Amniotic stem cell (primary cell): ENCODE results near the gene CTXND1.

Experiments
- DNase-seq: peaks from one replicate; lab custom pipeline; 2025; lab: John Stamatoyannopoulos, UW

CTXND1 gene

GRCh38 chr15:80210611-80211573 lies 41.1 kb downstream of the CTXND1 start:
- DNase-seq = no peak

GRCh38 chr15:80208758-80209734 lies 43.0 kb downstream of the CTXND1 start:
- DNase-seq = no peak

GRCh38 chr15:80207887-80208286 lies 44.1 kb downstream of the CTXND1 start:
- no peak for DNase-seq

- DNase-seq = no peak
These were observed 47.8 kb downstream of the CTXND1 start for GRCh38 chr15:80204231-80204630.

- no peak for DNase-seq
These were observed 48.6 kb downstream of the CTXND1 start for GRCh38 chr15:80203361-80203885.

GRCh38 chr15:80202641-80203360 lies 49.2 kb downstream of the CTXND1 start:
- DNase-seq = no peak

GRCh38 chr15:80202016-80202315 lies 50.0 kb downstream of the CTXND1 start:
- DNase-seq = no peak

- DNase-seq = no peak
These were observed 50.6 kb downstream of the CTXND1 start for GRCh38 chr15:80201256-80202015.

- DNase-seq = no peak
These were observed 52.1 kb downstream of the CTXND1 start for GRCh38 chr15:80199869-80200268.

GRCh38 chr15:80199366-80199765 lies 52.6 kb downstream of the CTXND1 start:
- DNase-seq = no peak

- no peak for DNase-seq
These were observed 57.1 kb downstream of the CTXND1 start for GRCh38 chr15:80194914-80195313.

GRCh38 chr15:80194186-80194585 lies 57.8 kb downstream of the CTXND1 start:
- no peak for DNase-seq

- no peak for DNase-seq
These were observed 60.0 kb downstream of the CTXND1 start for GRCh38 chr15:80191897-80192595.

GRCh38 chr15:80191198-80191597 lies 60.8 kb downstream of the CTXND1 start:
- no peak for DNase-seq

- no peak for DNase-seq
These were observed 63.8 kb downstream of the CTXND1 start for GRCh38 chr15:80188251-80188650.

- no peak for DNase-seq
These were observed 65.4 kb downstream of the CTXND1 start for GRCh38 chr15:80186597-80186996.

- no peak for DNase-seq
These were observed 65.9 kb downstream of the CTXND1 start for GRCh38 chr15:80186066-80186465.

GRCh38 chr15:80185152-80185551 lies 66.9 kb downstream of the CTXND1 start:
- DNase-seq = no peak

- DNase-seq = no peak
These were observed 67.5 kb downstream of the CTXND1 start for GRCh38 chr15:80184554-80184953.

- no peak for DNase-seq
These were observed 68.1 kb downstream of the CTXND1 start for GRCh38 chr15:80183886-80184285.
